ENCODE data around the gene ARMC2.

GRCh38 chr6:108868647-108869046 lies 20.4 kb downstream of the ARMC2 start:
- TF ChIP-seq CTCF (IDR thresholded peaks at IDR 0.05; ENCODE audit: low read length), result no peak
- TF ChIP-seq EZH2 (IDR thresholded peaks at IDR 0.05; ENCODE audit: borderline replicate concordance, low read length), result no peak

Data from OCI-LY1 (cell line).